CD4-positive, CD25-positive, alpha-beta regulatory T cell (primary cell): ENCODE results near the gene GOLGA5. TPM values are rescaled to one million over a fixed set of nuclear protein-coding genes. Genes with fewer than 3 reads are reported as not detected.
"Not testable (repeated sequence)": the region's sequence is repeated elsewhere in the genome, so short reads cannot be mapped to it uniquely, and the experiment has no call there.

Experiments used
- ATAC-seq, 2 donors: fragments of 150-1000 bp; cut with Tn5 transposase; one replicate each; pipeline ENCODE4 v1.10.0; 2021; ENCODE audit warnings: low read depth in 2 of 2, moderate number of reproducible peaks in 2 of 2, moderate library complexity in 1 of 2
- DNase-seq, 3 donors: peaks; one replicate each; pipeline versions ENCODE4 v3.0.0 to v3.0.0-alpha.2; 2012 to 2022; ENCODE audit warnings: mixed read lengths in 1 of 3
- H3K27ac ChIP-seq: one replicate; pipeline ENCODE4 v1.7.0; 2013; ENCODE audit warnings: mild to moderate bottlenecking, low read length; ENCODE audit not compliant: insufficient read depth, poor library complexity, severe bottlenecking
- H3K27me3 ChIP-seq: one replicate; pipeline ENCODE4 v1.7.0; 2013; ENCODE audit warnings: low read length; ENCODE audit not compliant: control insufficient read depth, insufficient read depth
- H3K36me3 ChIP-seq: one replicate; pipeline ENCODE4 v1.7.0; 2013; ENCODE audit warnings: mild to moderate bottlenecking, low read length, moderate library complexity; ENCODE audit not compliant: control insufficient read depth, insufficient read depth
- H3K4me1 ChIP-seq: 2 replicates; pipeline ENCODE4 v1.7.0; 2013; ENCODE audit warnings: mild to moderate bottlenecking, low read length; ENCODE audit not compliant: insufficient read depth, control insufficient read depth, poor library complexity, severe bottlenecking
- H3K4me3 ChIP-seq: one replicate; pipeline ENCODE4 v1.7.0; 2013; ENCODE audit warnings: low read depth, mild to moderate bottlenecking, low read length, moderate library complexity
- H3K9me3 ChIP-seq, 2 experiments: 1 replicate in 1 of 2; 2 replicates in 1 of 2; pipeline ENCODE4 v1.7.0; 2013; ENCODE audit warnings: low read length in 2 of 2, mild to moderate bottlenecking in 1 of 2, moderate library complexity in 1 of 2; ENCODE audit not compliant: control insufficient read depth in 2 of 2
- H3K27ac Mint-ChIP-seq, 3 donors: one replicate each; pipeline ENCODE4 v1.8.0; 2020 to 2022; ENCODE audit warnings: mild to moderate bottlenecking in 3 of 3, mixed read lengths in 3 of 3, moderate library complexity in 2 of 3
- H3K27me3 Mint-ChIP-seq: one replicate; pipeline ENCODE4 v1.8.0; 2022; ENCODE audit warnings: mild to moderate bottlenecking, mixed read lengths
- H3K36me3 Mint-ChIP-seq: one replicate; pipeline ENCODE4 v1.8.0; 2020; ENCODE audit warnings: mixed read lengths
- H3K4me1 Mint-ChIP-seq, 4 donors: one replicate each; pipeline ENCODE4 v1.8.0; 2020 to 2022; ENCODE audit warnings: mixed read lengths in 4 of 4, mild to moderate bottlenecking in 1 of 4
- H3K4me3 Mint-ChIP-seq, 4 donors: one replicate each; pipeline ENCODE4 v1.8.0; 2020 to 2022; ENCODE audit warnings: mild to moderate bottlenecking in 4 of 4, mixed read lengths in 4 of 4, moderate library complexity in 3 of 4
- H3K9me3 Mint-ChIP-seq, 7 donors: one replicate each; pipeline ENCODE4 v1.8.0; 2020 to 2022; ENCODE audit warnings: mixed read lengths in 7 of 7, mild to moderate bottlenecking in 3 of 7, moderate library complexity in 2 of 7
- polyA plus RNA-seq, 4 donors: library from polyadenylated mRNA; unstranded; fragments of 300-500 nt; fragmentation: Illumina TruSeq; gene quantifications; one replicate each; pipeline ENCODE4 v1.2.3, GENCODE V29; 2021
- total RNA-seq: library from RNA; stranded (reverse); gene quantifications from one replicate; pipeline ENCODE4 v1.2.3, GENCODE V29; 2022

GOLGA5 gene
- total and polyA plus RNA-seq, 5 donors from 2014 or later = 14.8 to 23.7 (median 20.6) TPM

- Mint-ChIP-seq H3K4me3 (peak overlapping the region in 3 of 4 donors; percentile 39 to 67 (median 62)), H3K27me3 (peaks cover 14% of the 10 kb centered on the region), H3K27ac (peak overlapping the region in 1 of 3 donors; percentile 91), H3K9me3 (peaks cover 0 to 25% (median 10%) of the 10 kb centered on the region in 7 donors), H3K4me1 (peaks cover 11 to 41% (median 25%) of the 10 kb centered on the region in 4 donors)
- not testable (repeated sequence) for H3K9me3 ChIP-seq, H3K27ac ChIP-seq, H3K27me3 ChIP-seq, ATAC-seq, H3K4me3 ChIP-seq, H3K36me3 ChIP-seq, H3K36me3 Mint-ChIP-seq
- DNase-seq = peak in 2 of 3 donors; percentile 47 to 57
- peaks cover 28% of the 10 kb centered on the region for H3K4me1 ChIP-seq
Measured at GRCh38 chr14:92853136-92853535, 59.0 kb downstream of the GOLGA5 start.

GRCh38 chr14:92860049-92860840, 66.1 kb downstream of the GOLGA5 start:
- H3K36me3 ChIP-seq = no peaks in the 10 kb centered on the region
- H3K9me3 Mint-ChIP-seq = peaks cover 0 to 16% (median 5%) of the 10 kb centered on the region in 7 donors
- no peaks in the 10 kb centered on the region for H3K36me3 Mint-ChIP-seq
- no peaks in the 10 kb centered on the region for H3K4me1 Mint-ChIP-seq
- no peaks in the 10 kb centered on the region for H3K27me3 ChIP-seq
- H3K4me3 Mint-ChIP-seq = no peak overlapping the region
- no peak overlapping the region for H3K27ac ChIP-seq
- H3K27ac Mint-ChIP-seq = no peak overlapping the region
- DNase-seq (no peak), ATAC-seq (no peak)
- H3K9me3 ChIP-seq = no peaks in the 10 kb centered on the region
- H3K4me3 ChIP-seq = no peak overlapping the region
- peaks cover 6% of the 10 kb centered on the region for H3K27me3 Mint-ChIP-seq
- no peaks in the 10 kb centered on the region for H3K4me1 ChIP-seq

- no peaks in the 10 kb centered on the region for H3K4me1 Mint-ChIP-seq
- H3K4me3 ChIP-seq = no peak overlapping the region
- peaks cover 0 to 4% of the 10 kb centered on the region in 2 experiments for H3K9me3 ChIP-seq
- H3K9me3 Mint-ChIP-seq = peaks cover 0 to 9% (median 2%) of the 10 kb centered on the region in 7 donors
- H3K4me3 Mint-ChIP-seq = no peak overlapping the region
- DNase-seq (no peak), ATAC-seq (no peak)
- H3K27ac ChIP-seq = no peak overlapping the region
- H3K36me3 ChIP-seq = no peaks in the 10 kb centered on the region
- H3K27ac Mint-ChIP-seq = no peak overlapping the region
- H3K4me1 ChIP-seq = no peaks in the 10 kb centered on the region
- no peaks in the 10 kb centered on the region for H3K36me3 Mint-ChIP-seq
- peaks cover 6% of the 10 kb centered on the region for H3K27me3 Mint-ChIP-seq
- peaks cover 3% of the 10 kb centered on the region for H3K27me3 ChIP-seq
Measured at GRCh38 chr14:92861856-92862745, 68.0 kb downstream of the GOLGA5 start.

GRCh38 chr14:92863286-92864080, 69.4 kb downstream of the GOLGA5 start:
- H3K27me3 ChIP-seq = peaks cover 3% of the 10 kb centered on the region
- H3K27me3 Mint-ChIP-seq = peaks cover 6% of the 10 kb centered on the region
- H3K36me3 Mint-ChIP-seq = no peaks in the 10 kb centered on the region
- no peaks in the 10 kb centered on the region for H3K4me1 ChIP-seq
- H3K4me3 ChIP-seq = no peak overlapping the region
- peaks cover 0 to 4% of the 10 kb centered on the region in 2 experiments for H3K9me3 ChIP-seq
- no peaks in the 10 kb centered on the region for H3K4me1 Mint-ChIP-seq
- H3K9me3 Mint-ChIP-seq = peaks cover 0 to 6% (median 2%) of the 10 kb centered on the region in 7 donors
- no peaks in the 10 kb centered on the region for H3K36me3 ChIP-seq
- no peak for DNase-seq
- no peak overlapping the region for H3K27ac ChIP-seq
- H3K27ac Mint-ChIP-seq = no peak overlapping the region
- ATAC-seq = no peak
- no peak overlapping the region for H3K4me3 Mint-ChIP-seq

- Histone ChIP-seq H3K27me3 (peaks cover 3% of the 10 kb centered on the region), H3K9me3 (peaks cover 0 to 4% of the 10 kb centered on the region in 2 experiments), H3K27ac (no peak overlapping the region), H3K4me1 (no peaks in the 10 kb centered on the region), H3K4me3 (no peak overlapping the region), H3K36me3 (no peaks in the 10 kb centered on the region)
- DNase-seq (no peak), ATAC-seq (no peak)
- Mint-ChIP-seq H3K4me1 (no peaks in the 10 kb centered on the region), H3K27me3 (peaks cover 6% of the 10 kb centered on the region), H3K27ac (no peak overlapping the region), H3K9me3 (peaks cover 0 to 6% (median 0%) of the 10 kb centered on the region in 7 donors), H3K36me3 (no peaks in the 10 kb centered on the region), H3K4me3 (no peak overlapping the region)
Measured at GRCh38 chr14:92865674-92866073, 71.6 kb downstream of the GOLGA5 start.

- peaks cover 0 to 5% (median 0%) of the 10 kb centered on the region in 7 donors for H3K9me3 Mint-ChIP-seq
- Histone ChIP-seq H3K27me3 (peaks cover 3% of the 10 kb centered on the region), H3K27ac (no peak overlapping the region), H3K9me3 (peaks cover 0 to 4% of the 10 kb centered on the region in 2 experiments), H3K4me3 (no peak overlapping the region), H3K36me3 (no peaks in the 10 kb centered on the region), H3K4me1 (no peaks in the 10 kb centered on the region)
- H3K36me3 Mint-ChIP-seq = no peaks in the 10 kb centered on the region
- no peak overlapping the region for H3K4me3 Mint-ChIP-seq
- no peaks in the 10 kb centered on the region for H3K4me1 Mint-ChIP-seq
- peaks cover 6% of the 10 kb centered on the region for H3K27me3 Mint-ChIP-seq
- no peak overlapping the region for H3K27ac Mint-ChIP-seq
- ATAC-seq (no peak), DNase-seq (no peak)
Measured at GRCh38 chr14:92866181-92866752, 72.2 kb downstream of the GOLGA5 start.
